HG02678 (cell line): ENCODE measurements around the gene PHLPP1.
A peak's percentile ranks its signal among the peaks of the same experiment; 100 is the strongest.

Experiments
- ATAC-seq: cut with Tn5 transposase; IDR thresholded peaks from one replicate; pipeline ENCODE4 v1.9.1; 2021; ENCODE audit warnings: mild to moderate bottlenecking, moderate library complexity; ENCODE audit not compliant: unreplicated experiment

The PHLPP1 gene

DNA sequence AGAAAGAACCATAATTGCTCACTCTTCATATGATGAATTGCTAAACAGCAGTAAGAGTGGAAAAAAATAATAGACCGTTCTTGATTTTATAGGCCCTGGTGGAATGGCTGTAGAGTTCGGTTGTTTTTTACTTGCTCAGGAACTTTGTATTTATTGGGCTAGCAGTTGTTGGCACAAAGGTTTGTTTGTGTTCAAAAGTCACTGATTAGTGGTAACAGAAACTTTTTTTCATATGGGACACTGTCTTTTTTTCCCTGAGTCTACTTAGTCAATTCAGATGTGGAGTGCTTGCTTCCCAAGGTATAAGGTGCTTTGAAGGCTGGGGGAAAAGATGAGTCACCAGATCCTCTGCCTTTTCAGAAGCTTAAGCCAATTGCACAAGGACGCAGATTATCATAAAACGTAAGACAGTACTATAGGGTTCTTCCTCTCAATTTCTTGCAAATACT is 25.8 kb downstream of the PHLPP1 start:
- ATAC-seq, result no peak

DNA sequence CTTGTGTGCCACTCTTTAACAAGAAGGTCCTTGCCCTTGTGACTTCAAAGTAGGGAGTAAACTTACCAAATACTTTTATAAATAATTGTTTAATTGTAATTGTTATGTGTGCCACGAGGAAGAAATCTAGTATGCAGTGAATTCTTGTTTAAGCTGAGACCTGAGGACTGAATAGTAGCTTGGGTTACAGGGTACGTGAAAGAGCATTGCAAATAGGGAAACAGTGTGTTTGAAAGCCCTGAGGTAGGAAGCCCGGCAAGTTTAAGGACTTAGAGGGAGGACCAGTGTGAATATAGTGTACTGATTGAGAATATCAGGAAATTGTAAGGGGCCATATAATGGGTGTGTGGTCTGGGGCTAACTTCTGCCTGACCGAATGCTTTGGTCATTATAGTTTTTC is 26.2 kb downstream of the PHLPP1 start:
- ATAC-seq, result no peak

DNA sequence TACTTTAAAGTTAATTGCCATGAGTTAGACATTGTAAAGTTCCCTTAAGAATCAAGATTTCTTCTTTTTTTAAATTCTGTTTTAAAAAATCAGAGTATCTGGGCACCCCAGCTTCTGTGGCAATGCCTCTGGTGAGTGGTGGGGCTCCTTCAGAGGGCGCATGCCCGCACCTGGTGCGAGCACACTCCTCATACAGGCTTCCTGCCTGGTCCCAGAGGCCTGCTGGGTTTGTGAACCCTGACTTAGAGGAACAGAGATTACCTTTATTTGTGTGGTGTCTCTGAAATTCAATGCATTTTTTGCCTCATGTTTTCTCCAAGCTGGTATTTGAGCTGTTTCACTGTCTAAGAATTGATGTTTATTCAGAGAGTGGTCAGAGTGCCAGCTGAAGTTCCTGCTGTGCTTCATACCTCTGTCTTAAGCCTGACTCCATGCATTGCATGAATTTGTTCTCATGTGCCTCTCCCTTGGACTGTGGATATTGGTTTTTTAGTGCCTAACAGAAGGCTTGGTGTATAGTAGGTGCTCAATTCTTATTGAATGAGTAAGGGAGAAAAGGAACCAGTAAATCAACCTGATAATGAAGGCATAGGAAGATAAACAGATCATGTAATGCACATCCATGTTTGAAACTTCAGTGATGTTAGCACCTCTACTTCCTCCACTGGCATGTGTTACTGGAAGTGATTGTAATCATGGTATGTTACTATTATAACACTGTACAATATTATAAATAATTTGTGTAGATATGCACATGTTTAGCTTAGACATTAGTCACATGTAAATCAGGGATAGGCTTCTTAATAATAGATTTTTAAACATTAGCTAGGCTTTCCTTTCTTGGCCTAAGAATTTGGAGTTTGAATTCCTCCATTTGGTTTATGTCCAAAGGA is 29.0 kb downstream of the PHLPP1 start:
- ATAC-seq, result peak; percentile 89

DNA sequence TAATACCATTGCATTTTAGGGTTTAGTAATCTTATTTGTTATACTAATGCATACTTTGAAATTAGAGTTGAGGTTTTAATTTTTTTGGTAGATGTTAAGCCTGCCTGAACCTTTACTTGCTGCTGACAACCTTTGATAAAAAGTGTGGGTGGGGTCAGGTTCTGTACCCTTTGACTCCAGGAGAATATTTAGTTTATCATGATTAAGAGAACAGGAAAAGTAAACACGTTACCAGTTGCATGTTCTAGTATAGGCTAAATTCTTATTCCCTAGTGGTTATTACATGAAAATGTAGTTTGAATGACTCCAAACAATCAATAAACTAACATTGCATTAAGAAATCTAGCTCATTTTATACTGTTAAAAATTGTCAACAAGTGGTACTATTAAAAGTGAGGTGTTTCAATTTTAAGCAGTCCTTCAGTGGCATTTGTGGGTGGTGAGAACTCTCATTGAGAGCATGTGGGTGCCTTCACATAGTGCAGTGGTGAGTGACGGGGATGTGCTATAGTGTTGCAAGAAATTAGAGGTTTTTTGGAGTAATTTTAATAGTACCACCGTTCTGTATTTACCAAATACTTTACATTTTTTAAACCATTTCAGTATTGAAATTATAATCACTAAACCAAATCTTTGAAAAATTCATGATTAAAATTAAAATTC is 29.9 kb downstream of the PHLPP1 start:
- no peak for ATAC-seq

DNA sequence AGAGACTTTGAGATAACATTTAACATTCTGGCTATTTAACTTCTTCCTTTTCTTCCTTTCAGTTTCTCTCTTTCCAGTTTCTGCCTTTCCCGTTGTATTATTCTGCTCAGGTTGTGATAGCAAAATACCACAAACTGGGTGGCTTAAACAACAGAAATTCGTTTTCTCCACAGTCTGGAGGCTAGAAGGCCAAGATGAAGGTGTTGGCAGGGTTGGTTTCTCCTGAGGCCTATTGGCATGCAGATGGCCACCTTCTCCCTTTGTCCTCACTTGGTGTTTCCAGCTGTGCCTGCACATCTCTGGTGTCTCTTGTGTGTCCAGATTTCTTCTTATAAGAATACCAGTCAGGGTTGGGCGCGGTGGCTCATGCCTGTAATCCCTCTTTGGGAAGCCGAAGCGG is 34.0 kb downstream of the PHLPP1 start:
- no peak for ATAC-seq

DNA sequence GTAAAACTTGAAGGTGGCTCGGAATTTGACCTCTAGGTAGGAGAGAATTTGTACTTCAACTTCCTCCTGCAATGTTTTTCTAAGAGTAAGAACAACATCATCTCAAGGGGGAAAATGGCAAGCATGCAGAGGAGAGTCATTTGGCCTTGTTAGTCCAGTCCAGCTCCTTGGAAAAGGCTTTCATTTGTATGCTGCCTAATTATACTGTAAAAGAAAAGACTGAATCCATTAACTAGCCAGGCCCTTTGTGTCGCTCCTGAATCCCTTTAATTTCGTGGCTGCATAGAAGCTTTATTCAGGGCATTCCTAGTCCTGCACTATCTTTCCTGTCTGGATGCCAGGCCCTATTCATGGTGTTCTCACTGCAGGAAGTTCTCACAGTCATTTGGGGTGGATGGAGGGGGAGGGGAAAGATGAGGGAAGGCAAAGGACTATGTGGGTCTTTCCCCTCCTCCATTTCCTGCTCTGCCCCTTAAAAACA is 36.0 kb downstream of the PHLPP1 start:
- ATAC-seq, result no peak

DNA sequence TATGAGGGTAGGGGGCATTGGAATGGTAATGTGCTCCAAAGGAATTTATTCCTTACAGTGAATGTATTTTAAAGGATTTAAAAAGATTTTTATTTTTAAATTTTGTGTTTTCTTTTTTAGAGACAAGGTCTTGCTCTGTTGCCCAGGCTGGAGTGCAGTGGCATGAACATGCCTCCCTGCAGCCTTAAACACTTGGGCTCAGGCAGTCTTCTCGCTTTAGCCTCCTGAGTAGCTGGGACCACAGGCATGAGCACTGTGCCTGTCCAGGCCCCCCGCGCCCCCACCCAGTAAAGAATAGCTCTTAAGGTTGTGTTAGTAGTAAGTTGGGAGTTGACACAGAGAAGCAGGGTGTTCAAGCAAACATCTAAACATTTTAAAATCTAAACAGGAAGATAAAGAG is 36.6 kb downstream of the PHLPP1 start:
- no peak for ATAC-seq

DNA sequence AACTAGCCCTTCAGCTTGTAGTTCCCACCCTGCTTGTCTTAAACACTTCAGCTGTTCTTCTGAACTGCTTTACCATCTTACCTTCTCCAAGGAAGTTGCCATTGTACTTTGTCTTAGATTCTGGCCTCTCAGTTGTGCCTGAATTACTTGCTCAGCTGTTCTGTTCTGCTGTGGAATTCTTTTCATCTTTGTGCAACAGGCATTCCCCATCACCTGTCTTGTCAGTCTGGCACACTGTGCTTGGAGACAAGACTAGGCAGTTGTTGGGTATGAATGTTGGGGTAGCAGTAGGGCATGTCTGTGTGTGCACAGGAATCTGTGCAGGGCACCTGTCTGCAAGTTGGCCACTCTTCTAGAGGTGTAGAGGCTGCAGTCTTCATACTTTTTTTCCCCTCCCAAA is 38.7 kb downstream of the PHLPP1 start:
- no peak for ATAC-seq

DNA sequence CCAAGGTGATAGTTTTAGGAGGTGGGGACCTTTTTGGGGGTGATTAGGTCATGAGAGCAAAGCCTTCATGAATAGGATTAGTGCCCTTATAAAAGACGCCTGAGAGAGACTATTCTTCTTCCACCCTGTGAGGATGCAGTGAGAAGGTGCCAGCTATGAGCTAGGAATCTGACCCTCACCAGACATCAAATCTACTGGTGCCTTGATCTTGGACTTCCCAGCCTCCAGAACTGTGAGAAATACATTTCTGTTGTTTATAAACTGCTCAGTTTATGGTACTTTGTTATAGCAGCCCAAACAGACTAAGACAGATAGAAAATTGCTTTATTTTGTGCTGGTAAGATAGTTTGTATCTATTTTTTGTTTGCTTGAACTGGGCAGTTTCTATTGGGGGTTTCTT is 40.1 kb downstream of the PHLPP1 start:
- no peak for ATAC-seq

DNA sequence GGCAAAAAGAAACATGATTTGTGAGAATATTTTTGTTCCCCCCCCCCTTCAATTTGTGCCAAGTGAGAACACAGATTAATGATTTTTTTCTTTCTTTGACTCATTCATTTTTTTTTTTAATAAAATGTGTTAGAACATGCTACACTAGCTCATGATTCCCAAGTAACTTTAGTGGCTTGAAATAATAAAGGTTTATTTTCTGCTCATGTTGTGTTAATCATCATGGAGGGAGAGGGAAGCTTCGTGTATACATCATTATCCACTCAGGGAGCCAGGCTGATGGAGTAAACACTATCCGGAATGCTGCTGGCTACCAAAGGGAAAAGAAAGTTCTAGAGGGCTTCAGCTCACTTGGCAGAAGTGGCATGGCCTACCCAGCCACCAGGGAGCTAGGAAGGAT is 40.6 kb downstream of the PHLPP1 start:
- ATAC-seq, result no peak

DNA sequence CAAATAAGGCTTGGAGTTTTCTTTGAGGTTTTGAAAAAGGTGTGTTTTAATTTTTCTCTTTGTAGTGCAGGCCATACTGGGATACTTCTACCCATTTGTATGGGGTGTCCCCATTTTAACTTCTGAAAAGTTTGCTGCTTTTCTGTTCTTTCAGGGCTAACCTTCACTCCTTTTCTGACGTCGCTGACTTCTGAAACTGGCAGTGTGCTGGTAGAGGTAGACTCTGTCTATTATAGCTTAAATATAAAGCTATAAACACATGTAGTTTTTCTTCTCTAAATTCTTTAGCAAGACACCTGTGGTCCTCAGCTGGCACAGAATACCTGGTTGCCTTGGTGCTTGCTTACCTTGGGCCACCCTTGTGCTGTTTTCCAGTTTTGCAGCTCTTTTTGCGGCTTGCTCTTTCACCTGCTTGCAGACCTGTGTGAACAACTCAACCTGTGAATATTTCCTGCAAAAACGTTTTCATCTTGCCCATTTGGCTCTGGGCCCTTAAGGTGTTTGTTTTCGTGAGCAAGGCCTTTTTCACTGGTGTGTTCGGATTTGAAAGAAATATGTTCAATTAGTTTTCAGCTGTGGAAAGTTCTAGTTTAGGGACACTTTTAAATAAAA is 42.2 kb downstream of the PHLPP1 start:
- no peak for ATAC-seq

DNA sequence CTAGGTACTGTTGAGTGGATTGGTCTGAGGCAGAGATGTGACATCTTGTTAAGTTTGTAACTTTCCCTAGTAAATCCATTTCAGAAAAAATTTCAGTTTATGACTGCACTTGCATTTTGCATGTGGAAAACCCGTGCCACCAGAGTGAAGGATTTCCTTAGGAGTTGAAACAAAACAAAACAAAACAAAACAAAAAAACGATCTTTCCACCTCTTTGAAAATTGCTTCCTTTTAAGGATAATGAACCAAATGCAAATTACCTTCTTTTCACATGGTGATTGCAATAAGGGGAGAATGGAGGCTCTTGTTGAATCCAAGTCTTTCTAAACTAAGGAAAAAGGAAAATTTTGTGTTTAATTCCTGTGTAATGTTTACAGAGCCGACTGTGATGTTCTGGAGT is 43.2 kb downstream of the PHLPP1 start:
- ATAC-seq, result no peak

DNA sequence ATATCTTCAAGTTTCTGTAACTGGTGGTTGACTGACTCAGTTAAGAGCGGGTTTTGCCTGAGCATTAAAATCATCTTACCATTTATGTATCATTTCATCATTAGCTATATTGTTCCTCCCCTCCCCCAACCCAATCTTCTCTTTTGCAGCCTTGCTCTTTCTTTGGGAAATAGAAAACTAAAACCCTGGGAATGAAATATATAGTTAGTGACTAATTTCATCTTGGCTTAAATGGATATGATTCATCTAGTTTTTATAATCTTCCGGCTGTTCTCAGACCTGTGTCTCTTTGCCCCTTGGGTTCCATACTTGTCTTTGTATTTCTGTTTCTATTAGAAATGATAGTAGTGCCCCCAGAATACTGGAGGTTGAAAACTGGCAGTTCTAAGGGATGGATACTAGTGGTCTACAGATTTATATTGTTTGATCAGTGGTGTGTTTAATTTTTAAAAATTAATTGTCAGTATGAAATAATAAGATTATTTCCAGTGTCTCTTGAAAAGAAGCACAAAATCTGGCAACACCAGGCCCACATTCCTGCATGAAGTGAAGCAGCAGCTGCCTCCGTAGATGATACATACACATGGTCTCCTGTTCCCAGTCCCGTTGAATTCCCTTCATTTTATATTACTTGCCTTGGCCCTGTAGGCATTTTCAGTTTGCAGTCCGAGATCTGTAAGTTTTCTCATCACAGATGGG is 44.5 kb downstream of the PHLPP1 start:
- no peak for ATAC-seq

DNA sequence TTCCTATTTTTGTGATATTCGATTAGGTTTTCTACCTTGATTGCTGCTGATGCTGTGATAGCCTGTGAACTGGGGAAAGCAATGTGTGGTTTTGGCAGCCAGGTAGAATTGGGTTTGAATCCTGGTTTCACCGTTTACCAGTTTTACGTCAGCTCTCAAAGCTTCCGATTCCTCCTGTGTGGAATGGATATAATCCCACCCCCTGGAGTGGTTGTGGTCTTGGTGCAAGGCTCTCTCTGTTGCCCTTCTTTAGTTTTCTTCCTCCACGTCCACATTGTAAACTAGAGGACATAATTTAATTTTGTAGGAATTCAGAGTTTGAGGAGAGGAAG is 45.0 kb downstream of the PHLPP1 start:
- no peak for ATAC-seq

DNA sequence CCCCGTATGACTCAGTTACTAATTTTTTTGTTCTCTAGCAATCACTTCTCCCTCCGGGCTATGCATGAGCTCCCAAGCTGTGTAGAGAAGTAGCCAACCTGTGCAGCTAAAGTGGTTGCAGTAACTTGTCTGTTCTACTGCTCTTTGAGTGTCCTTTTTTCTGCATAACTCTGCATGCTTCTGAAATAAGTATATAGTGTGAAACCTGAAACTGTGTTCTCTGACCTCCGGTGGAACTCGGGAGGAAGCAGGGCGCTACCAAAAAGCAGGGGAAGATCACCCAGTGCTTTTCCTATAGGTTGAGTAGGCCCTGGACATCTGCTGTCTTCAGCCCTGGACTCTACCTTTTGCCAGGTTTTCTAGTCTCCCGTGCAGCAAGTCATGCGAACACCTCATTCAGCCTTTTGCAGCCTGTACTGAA is 47.8 kb downstream of the PHLPP1 start:
- no peak for ATAC-seq

DNA sequence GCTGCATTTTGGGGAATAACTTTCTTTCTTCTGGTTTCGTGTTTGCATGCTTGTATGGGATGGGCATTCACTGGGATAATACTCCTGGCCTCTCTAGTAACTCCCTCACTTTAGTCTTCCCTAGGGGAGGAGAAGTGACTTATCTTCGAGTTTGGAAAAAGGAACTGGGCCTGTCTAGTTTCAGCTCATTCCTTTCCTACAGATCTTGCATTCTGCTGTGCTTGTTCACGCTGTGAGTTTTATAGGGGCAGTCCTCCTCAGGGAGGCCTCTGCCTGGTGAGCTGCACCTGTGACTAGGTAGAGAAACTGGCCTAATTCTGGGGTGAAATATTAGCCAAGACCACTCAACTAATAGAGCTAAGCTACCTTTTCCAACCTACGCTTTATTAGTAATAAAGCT is 50.9 kb downstream of the PHLPP1 start:
- no peak for ATAC-seq

DNA sequence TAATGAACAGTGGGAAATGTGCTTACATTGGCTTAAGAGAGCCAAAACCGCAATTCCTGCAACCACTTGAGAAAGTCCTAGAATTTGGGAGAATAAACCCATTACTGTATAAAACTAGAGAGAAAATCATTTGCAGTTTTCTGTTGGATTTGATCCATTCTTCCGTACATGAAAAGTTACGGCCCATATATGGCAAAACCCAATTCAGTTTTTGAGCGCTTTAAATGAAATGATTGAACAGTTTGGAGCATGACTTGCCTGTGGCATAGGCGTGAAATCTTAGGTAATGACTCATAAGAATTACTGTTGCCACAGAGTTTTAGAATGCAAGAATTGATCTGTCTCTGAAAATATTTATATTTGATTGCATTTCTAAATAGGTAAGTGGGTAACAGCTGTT is 52.0 kb downstream of the PHLPP1 start:
- no peak for ATAC-seq

DNA sequence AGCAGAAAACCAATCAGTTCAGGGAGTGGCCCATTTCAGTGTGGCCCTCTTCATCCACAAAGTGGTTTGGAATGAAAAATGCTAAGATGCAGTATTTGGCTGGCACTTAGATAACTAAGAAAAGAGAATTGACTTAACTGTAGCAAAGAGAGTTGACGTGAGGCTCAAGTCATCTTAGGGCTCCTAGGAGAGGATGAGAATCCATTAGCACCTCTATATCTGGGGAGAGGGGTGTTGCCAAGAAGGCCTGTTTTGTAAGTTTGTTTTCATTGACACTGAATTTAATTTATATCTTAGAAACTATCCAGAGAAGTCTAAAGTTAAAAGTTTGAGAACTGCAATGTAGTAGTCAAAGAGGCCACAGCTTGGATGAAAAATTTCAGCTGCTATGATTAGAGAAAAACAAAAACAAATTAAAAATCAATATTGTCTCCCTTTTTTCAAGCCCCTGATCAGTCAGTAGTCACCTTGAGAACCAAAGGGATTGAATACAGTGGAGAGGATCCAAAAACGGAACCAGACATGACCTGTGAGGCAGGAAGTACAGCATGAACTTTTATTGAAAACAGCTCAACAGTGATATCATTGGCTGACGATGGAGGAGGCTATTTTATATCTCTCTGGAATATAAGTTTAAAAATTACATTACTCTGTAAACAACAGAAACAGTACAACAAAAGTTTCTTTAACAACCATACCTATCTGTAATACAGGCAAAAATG is 52.7 kb downstream of the PHLPP1 start:
- ATAC-seq, result no peak

DNA sequence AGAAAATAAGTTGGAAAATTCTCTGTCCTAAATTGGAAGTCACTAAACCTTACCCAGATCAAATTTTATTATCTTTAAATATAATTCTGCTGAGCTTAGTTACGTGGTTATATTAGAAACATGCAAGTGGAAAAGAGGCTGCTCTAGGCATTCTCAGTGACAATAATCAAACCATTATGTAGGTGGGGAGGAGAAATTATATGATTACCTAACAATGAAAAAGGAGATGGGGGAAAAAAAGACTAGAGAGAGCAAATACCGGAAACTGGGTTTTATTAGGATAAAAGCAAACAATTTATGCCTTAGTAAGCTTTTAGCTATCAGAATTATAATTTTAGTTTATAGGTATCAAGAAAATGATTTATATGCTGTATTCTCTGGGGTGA is 53.2 kb downstream of the PHLPP1 start:
- no peak for ATAC-seq

DNA sequence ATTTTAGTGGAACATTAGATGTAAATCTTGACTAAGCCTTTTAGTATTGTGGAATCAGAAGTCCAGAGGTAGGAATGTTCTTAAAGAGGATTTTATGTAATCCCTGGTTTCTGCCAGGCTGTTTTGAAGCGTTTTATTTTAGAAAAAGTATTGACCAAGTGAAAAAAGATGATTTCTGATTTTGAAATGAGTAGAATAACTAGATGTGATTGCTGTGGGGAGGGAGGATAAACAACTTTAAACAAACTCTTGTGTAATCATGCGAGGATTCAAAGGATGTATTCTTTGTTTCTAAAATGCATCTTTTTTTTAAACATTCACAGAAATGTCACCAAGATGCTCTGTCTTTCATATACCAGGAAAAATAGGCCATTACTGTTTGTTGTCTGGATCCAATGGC is 53.9 kb downstream of the PHLPP1 start:
- ATAC-seq, result no peak
